Activated naive CD4-positive, alpha-beta T cell treated with anti-CD3 and anti-CD28 coated beads, Interleukin-2, amount 50 U/mL, for 72 hours (primary cell): ENCODE data around the gene TENT5C. TPM values are rescaled to one million over a fixed set of nuclear protein-coding genes. Genes with fewer than 3 reads are reported as not detected.
A peak's percentile ranks its signal among the peaks of the same experiment; 100 is the strongest.

Experiments
- ATAC-seq, 2 donors: fragments of 150-1000 bp; cut with Tn5 transposase; 2 replicates each; pipeline ENCODE4 v1.10.0; 2021; ENCODE audit warnings: mild to moderate bottlenecking in 2 of 2, moderate library complexity in 2 of 2
- DNase-seq, 2 donors: peaks; one replicate each; pipeline ENCODE4 v3.0.0; 2021 to 2022; ENCODE audit warnings: low spot score in 2 of 2
- H3K27ac Mint-ChIP-seq, 2 donors: one replicate each; pipeline ENCODE4 v1.8.0; 2022; ENCODE audit warnings: mild to moderate bottlenecking in 2 of 2, mixed read lengths in 2 of 2
- H3K36me3 Mint-ChIP-seq, 2 donors: one replicate each; pipeline ENCODE4 v1.8.0; 2022; ENCODE audit warnings: mixed read lengths in 2 of 2
- H3K9me3 Mint-ChIP-seq, 2 donors: one replicate each; pipeline ENCODE4 v1.8.0; 2022; ENCODE audit warnings: mixed read lengths in 2 of 2
- total RNA-seq, 2 donors: library from RNA; stranded (reverse); gene quantifications; one replicate each; pipeline ENCODE4 v1.2.3, GENCODE V29; 2022

TENT5C gene
- total RNA-seq, 2 donors from 2014 or later: 6.6 to 14.2 TPM

- ATAC-seq (peak in 1 of 2 donors; percentile 55), DNase-seq (no peak)
- Mint-ChIP-seq H3K27ac (peak overlapping the region in 1 of 2 donors; percentile 33), H3K36me3 (no peaks in the 10 kb centered on the region), H3K9me3 (no peaks in the 10 kb centered on the region)
Observed at GRCh38 chr1:117615474-117615873, 9.6 kb downstream of the TENT5C start.

GRCh38 chr1:117616356-117616755 is 10.5 kb downstream of the TENT5C start:
- DNase-seq (no peak), ATAC-seq (no peak)
- Mint-ChIP-seq H3K9me3 (no peaks in the 10 kb centered on the region), H3K27ac (no peak overlapping the region), H3K36me3 (no peaks in the 10 kb centered on the region)

- Mint-ChIP-seq H3K36me3 (no peaks in the 10 kb centered on the region), H3K9me3 (no peaks in the 10 kb centered on the region), H3K27ac (no peak overlapping the region)
- DNase-seq (no peak), ATAC-seq (no peak)
Observed at GRCh38 chr1:117616967-117617366, 11.1 kb downstream of the TENT5C start.

- no peaks in the 10 kb centered on the region for H3K9me3 Mint-ChIP-seq
- peak overlapping the region in 1 of 2 donors; percentile 27 for H3K27ac Mint-ChIP-seq
- H3K36me3 Mint-ChIP-seq: peaks cover 1 to 8% of the 10 kb centered on the region in 2 donors
- DNase-seq (no peak), ATAC-seq (peak in 1 of 2 donors; percentile 76)
Observed at GRCh38 chr1:117618450-117619122, 12.7 kb downstream of the TENT5C start.

GRCh38 chr1:117620440-117620839 is 14.6 kb downstream of the TENT5C start:
- DNase-seq: no peak
- H3K36me3 Mint-ChIP-seq: peaks cover 13 to 25% of the 10 kb centered on the region in 2 donors
- no peak overlapping the region for H3K27ac Mint-ChIP-seq
- no peaks in the 10 kb centered on the region for H3K9me3 Mint-ChIP-seq
- ATAC-seq: no peak

- H3K36me3 Mint-ChIP-seq: peaks cover 13 to 25% of the 10 kb centered on the region in 2 donors
- H3K9me3 Mint-ChIP-seq: no peaks in the 10 kb centered on the region
- DNase-seq (no peak), ATAC-seq (no peak)
- H3K27ac Mint-ChIP-seq: no peak overlapping the region
Observed at GRCh38 chr1:117621316-117621715, 15.5 kb downstream of the TENT5C start.

GRCh38 chr1:117622726-117623125 is 16.9 kb downstream of the TENT5C start:
- H3K27ac Mint-ChIP-seq: no peak overlapping the region
- peak in 1 of 2 donors; percentile 8 for ATAC-seq
- DNase-seq: no peak
- peaks cover 13 to 25% of the 10 kb centered on the region in 2 donors for H3K36me3 Mint-ChIP-seq
- H3K9me3 Mint-ChIP-seq: no peaks in the 10 kb centered on the region

GRCh38 chr1:117623141-117623540 is 17.3 kb downstream of the TENT5C start:
- Mint-ChIP-seq H3K9me3 (no peaks in the 10 kb centered on the region), H3K27ac (no peak overlapping the region), H3K36me3 (peaks cover 13 to 25% of the 10 kb centered on the region in 2 donors)
- ATAC-seq (no peak), DNase-seq (no peak)

GRCh38 chr1:117623698-117624097 is 17.9 kb downstream of the TENT5C start:
- Mint-ChIP-seq H3K27ac (peak overlapping the region in 1 of 2 donors; percentile 58), H3K36me3 (peaks cover 13 to 25% of the 10 kb centered on the region in 2 donors), H3K9me3 (no peaks in the 10 kb centered on the region)
- no peak for DNase-seq
- no peak for ATAC-seq

- no peaks in the 10 kb centered on the region for H3K9me3 Mint-ChIP-seq
- no peak overlapping the region for H3K27ac Mint-ChIP-seq
- no peak for DNase-seq
- peaks cover 13 to 25% of the 10 kb centered on the region in 2 donors for H3K36me3 Mint-ChIP-seq
- ATAC-seq: no peak
Observed at GRCh38 chr1:117627546-117628130, 21.8 kb downstream of the TENT5C start.

GRCh38 chr1:117628343-117628742 is 22.5 kb downstream of the TENT5C start:
- no peak overlapping the region for H3K27ac Mint-ChIP-seq
- H3K36me3 Mint-ChIP-seq: peaks cover 13 to 19% of the 10 kb centered on the region in 2 donors
- no peaks in the 10 kb centered on the region for H3K9me3 Mint-ChIP-seq
- no peak for DNase-seq
- no peak for ATAC-seq

GRCh38 chr1:117629625-117630422 is 24.0 kb downstream of the TENT5C start:
- DNase-seq: no peak
- H3K9me3 Mint-ChIP-seq: no peaks in the 10 kb centered on the region
- no peak for ATAC-seq
- H3K36me3 Mint-ChIP-seq: peaks cover 0 to 4% of the 10 kb centered on the region in 2 donors
- H3K27ac Mint-ChIP-seq: no peak overlapping the region

GRCh38 chr1:117630423-117630998 is 24.7 kb downstream of the TENT5C start:
- Mint-ChIP-seq H3K27ac (no peak overlapping the region), H3K36me3 (no peaks in the 10 kb centered on the region), H3K9me3 (no peaks in the 10 kb centered on the region)
- ATAC-seq (no peak), DNase-seq (no peak)

- DNase-seq: no peak
- Mint-ChIP-seq H3K9me3 (no peaks in the 10 kb centered on the region), H3K27ac (no peak overlapping the region), H3K36me3 (no peaks in the 10 kb centered on the region)
- no peak for ATAC-seq
Observed at GRCh38 chr1:117631359-117632160, 25.7 kb downstream of the TENT5C start.

GRCh38 chr1:117632269-117633067 is 26.6 kb downstream of the TENT5C start:
- ATAC-seq: peak in 1 of 2 donors; percentile 28
- no peak for DNase-seq
- no peaks in the 10 kb centered on the region for H3K9me3 Mint-ChIP-seq
- no peaks in the 10 kb centered on the region for H3K36me3 Mint-ChIP-seq
- H3K27ac Mint-ChIP-seq: peak overlapping the region in 1 of 2 donors; percentile 12

GRCh38 chr1:117633068-117633345 is 27.2 kb downstream of the TENT5C start:
- ATAC-seq (no peak), DNase-seq (no peak)
- Mint-ChIP-seq H3K36me3 (no peaks in the 10 kb centered on the region), H3K9me3 (no peaks in the 10 kb centered on the region), H3K27ac (peak overlapping the region in 1 of 2 donors; percentile 12)
